WTC11 (cell line): ENCODE measurements around the gene MSI2. TPM values are rescaled to one million over a fixed set of nuclear protein-coding genes. Genes with fewer than 3 reads are reported as not detected.

ENCODE experiments used
- ATAC-seq: fragments of 200-7000 bp; cut with Tn5 transposase; 2 replicates; pipeline ENCODE4 v1.10.0; 2021; ENCODE audit warnings: mild to moderate bottlenecking, moderate library complexity
- CTCF ChIA-PET: fragments of 300-600 bp; sonication (Branson Sonifier 250); formaldehyde crosslinking; loops from one replicate; lab custom pipeline; 2021; ENCODE audit warnings: antibody characterized with exemption; lab: Charles Lee
- POLR2A ChIA-PET: fragments of 350-600 bp; sonication (Branson Sonifier 250); formaldehyde crosslinking; loops from one replicate; lab custom pipeline; 2021; ENCODE audit warnings: antibody characterized with exemption; lab: Charles Lee
- DNase-seq: peaks from one replicate; pipeline ENCODE4 v3.0.0; 2021; ENCODE audit warnings: low spot score
- H3K27ac Mint-ChIP-seq: 2 replicates; pipeline ENCODE4 v1.8.0; 2021; ENCODE audit warnings: mixed read lengths
- H3K27me3 Mint-ChIP-seq: 2 replicates; pipeline ENCODE4 v1.8.0; 2021; ENCODE audit warnings: low read depth, mild to moderate bottlenecking, moderate library complexity, mixed read lengths
- H3K36me3 Mint-ChIP-seq: 2 replicates; pipeline ENCODE4 v1.8.0; 2021; ENCODE audit warnings: mixed read lengths
- H3K4me1 Mint-ChIP-seq: 2 replicates; pipeline ENCODE4 v1.8.0; 2022; ENCODE audit warnings: mixed read lengths
- H3K4me3 Mint-ChIP-seq: 2 replicates; pipeline ENCODE4 v1.8.0; 2021; ENCODE audit warnings: mild to moderate bottlenecking, moderate library complexity, mixed read lengths
- H3K9me3 Mint-ChIP-seq: 2 replicates; pipeline ENCODE4 v1.8.0; 2021; ENCODE audit warnings: mixed read lengths
- EMX1 ChIP-seq: fragments of 250-450 bp; sonication (Bioruptor Pico); IDR thresholded peaks from 2 replicates; pipeline ENCODE4 v1.8.0; 2021; ENCODE audit warnings: mild to moderate bottlenecking
- GABPB1 ChIP-seq: sonication (generic); formaldehyde crosslinking; IDR thresholded peaks from 2 replicates; pipeline ENCODE4 v1.8.1; 2023; ENCODE audit warnings: mild to moderate bottlenecking, missing genetic modification reagents
- GRHL2 ChIP-seq: fragments of 250-450 bp; sonication (Bioruptor Pico); IDR thresholded peaks from 2 replicates; pipeline ENCODE4 v1.8.0; 2022; ENCODE audit warnings: mild to moderate bottlenecking, moderate library complexity; ENCODE audit not compliant: insufficient replicate concordance, severe bottlenecking
- JAZF1 ChIP-seq: fragments of 250-450 bp; sonication (Bioruptor Pico); IDR thresholded peaks from 2 replicates; pipeline ENCODE4 v1.9.0; 2021; ENCODE audit warnings: moderate library complexity, mild to moderate bottlenecking, inconsistent platforms
- MAX ChIP-seq: sonication (generic); formaldehyde crosslinking; IDR thresholded peaks from 2 replicates; pipeline ENCODE4 v1.8.0; 2022; ENCODE audit warnings: mild to moderate bottlenecking, missing genetic modification reagents
- NFYB ChIP-seq: sonication (generic); formaldehyde crosslinking; conservative IDR thresholded peaks from 2 replicates; pipeline ENCODE4 v1.8.0; 2022; ENCODE audit warnings: low read depth, missing genetic modification reagents
- SOX15 ChIP-seq: fragments of 250-450 bp; sonication (Bioruptor Pico); IDR thresholded peaks from 2 replicates; pipeline ENCODE4 v1.9.0; 2021; ENCODE audit warnings: mild to moderate bottlenecking
- STAT6 ChIP-seq: sonication (generic); formaldehyde crosslinking; conservative IDR thresholded peaks from 2 replicates; pipeline ENCODE4 v1.8.1; 2023; ENCODE audit warnings: mild to moderate bottlenecking, low read depth, missing genetic modification reagents, moderate library complexity
- TEAD1 ChIP-seq: sonication (generic); formaldehyde crosslinking; IDR thresholded peaks from 2 replicates; pipeline ENCODE4 v1.8.0; 2022; ENCODE audit warnings: mild to moderate bottlenecking, missing genetic modification reagents
- ZNF138 ChIP-seq: sonication (generic); formaldehyde crosslinking; conservative IDR thresholded peaks from 2 replicates; pipeline ENCODE4 v1.8.1; 2022; ENCODE audit warnings: mild to moderate bottlenecking, moderate library complexity, missing genetic modification reagents
- ZNF219 ChIP-seq: sonication (generic); formaldehyde crosslinking; IDR thresholded peaks from 2 replicates; pipeline ENCODE4 v1.8.0; 2023; ENCODE audit warnings: missing genetic modification reagents, mild to moderate bottlenecking, borderline replicate concordance
- ZNF317 ChIP-seq: sonication (generic); formaldehyde crosslinking; IDR thresholded peaks from 2 replicates; pipeline ENCODE4 v1.8.1; 2023; ENCODE audit warnings: low read depth, mild to moderate bottlenecking, moderate library complexity, missing genetic modification reagents, borderline replicate concordance
- ZNF512 ChIP-seq: sonication (generic); formaldehyde crosslinking; IDR thresholded peaks from 2 replicates; pipeline ENCODE4 v1.8.1; 2022; ENCODE audit warnings: missing genetic modification reagents, borderline replicate concordance
- ZNF532 ChIP-seq: fragments of 250-450 bp; sonication (Bioruptor Pico); IDR thresholded peaks from 2 replicates; pipeline ENCODE4 v1.9.0; 2021; ENCODE audit warnings: mild to moderate bottlenecking, borderline replicate concordance
- total RNA-seq: library from RNA; stranded (reverse); gene quantifications from 3 replicates; pipeline ENCODE4 v1.2.3, GENCODE V29; 2021
- TF ChIP-seq, protein P1 (sequence below): fragments of 250-450 bp; sonication (Bioruptor Pico); conservative IDR thresholded peaks from 2 replicates; pipeline ENCODE4 v1.9.0; 2021; ENCODE audit warnings: mild to moderate bottlenecking
- TF ChIP-seq, protein P2 (sequence below): sonication (generic); formaldehyde crosslinking; IDR thresholded peaks from 2 replicates; pipeline ENCODE4 v1.8.1; 2023; ENCODE audit warnings: mild to moderate bottlenecking, missing genetic modification reagents
- TF ChIP-seq, protein P3 (sequence below): sonication (generic); formaldehyde crosslinking; IDR thresholded peaks from 2 replicates; pipeline ENCODE4 v1.8.0; 2022; ENCODE audit warnings: missing genetic modification reagents

MSI2 gene
- total RNA-seq, 1 experiment from 2014 or later = 82.1 TPM

GRCh38 chr17:57486882-57487301 lies 230.6 kb downstream of the MSI2 start (continued):
- TF ChIP-seq MAX (CRISPR knock-in tag) (no peak), TEAD1 (CRISPR knock-in tag) (no peak)
- TF ChIP-seq, protein P1, sequence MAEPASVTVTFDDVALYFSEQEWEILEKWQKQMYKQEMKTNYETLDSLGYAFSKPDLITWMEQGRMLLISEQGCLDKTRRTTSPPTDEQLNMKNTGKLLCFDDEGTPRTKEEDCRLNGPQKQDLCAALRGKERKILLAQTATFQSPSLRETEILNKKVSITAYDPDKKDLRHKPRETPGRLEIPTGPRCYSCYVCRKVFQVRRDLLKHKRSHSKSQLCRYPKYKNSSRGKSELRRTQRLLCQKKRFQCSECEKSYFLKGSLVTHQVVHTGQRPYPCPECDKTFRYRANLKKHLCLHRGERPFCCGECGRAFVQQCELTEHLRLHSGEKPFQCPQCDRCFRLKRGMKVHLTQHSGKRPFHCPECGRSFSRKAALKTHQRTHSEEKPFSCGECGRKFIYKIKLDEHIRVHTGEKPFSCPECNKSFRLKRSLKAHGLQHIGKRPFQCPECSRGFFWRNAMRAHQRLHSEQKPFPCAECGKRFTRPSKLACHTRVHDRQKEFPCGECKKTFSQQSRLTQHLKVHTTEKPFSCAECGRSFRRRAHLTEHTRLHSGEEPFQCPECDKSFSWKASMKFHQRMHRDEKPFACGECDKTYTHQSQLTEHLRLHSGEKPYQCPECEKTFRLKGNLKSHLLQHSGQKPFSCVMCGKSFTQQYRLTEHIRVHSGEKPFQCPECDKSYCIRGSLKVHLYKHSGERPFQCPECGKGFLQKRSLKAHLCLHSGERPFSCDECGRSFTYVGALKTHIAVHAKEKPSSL (CRISPR knock-in tag) = no peak

DNA sequence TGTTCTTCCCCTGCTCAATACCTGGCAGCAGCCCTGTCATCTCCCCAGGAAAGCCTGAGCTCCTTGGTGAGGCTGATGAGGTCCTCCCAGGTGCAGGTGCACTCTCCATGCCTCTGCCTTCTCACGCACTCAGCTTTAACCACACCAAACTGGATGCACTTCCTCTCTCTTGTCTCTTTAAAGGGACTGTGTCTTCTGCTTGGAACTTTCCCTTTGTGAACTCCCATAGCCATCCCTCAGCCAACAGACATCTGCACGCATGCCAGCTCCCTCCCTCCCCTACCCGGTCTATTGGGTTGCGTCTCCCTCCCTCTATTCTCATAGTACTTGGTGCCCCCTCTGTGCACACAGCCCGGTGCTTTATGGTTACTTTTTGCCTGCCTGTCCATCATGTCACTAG lies 231.2 kb downstream of the MSI2 start:
- no peak for TF ChIP-seq GRHL2 (CRISPR knock-in tag)
- TF ChIP-seq ZNF512 (CRISPR knock-in tag) = no peak
- no peak for TF ChIP-seq NFYB (CRISPR knock-in tag)
- TF ChIP-seq, protein P2, sequence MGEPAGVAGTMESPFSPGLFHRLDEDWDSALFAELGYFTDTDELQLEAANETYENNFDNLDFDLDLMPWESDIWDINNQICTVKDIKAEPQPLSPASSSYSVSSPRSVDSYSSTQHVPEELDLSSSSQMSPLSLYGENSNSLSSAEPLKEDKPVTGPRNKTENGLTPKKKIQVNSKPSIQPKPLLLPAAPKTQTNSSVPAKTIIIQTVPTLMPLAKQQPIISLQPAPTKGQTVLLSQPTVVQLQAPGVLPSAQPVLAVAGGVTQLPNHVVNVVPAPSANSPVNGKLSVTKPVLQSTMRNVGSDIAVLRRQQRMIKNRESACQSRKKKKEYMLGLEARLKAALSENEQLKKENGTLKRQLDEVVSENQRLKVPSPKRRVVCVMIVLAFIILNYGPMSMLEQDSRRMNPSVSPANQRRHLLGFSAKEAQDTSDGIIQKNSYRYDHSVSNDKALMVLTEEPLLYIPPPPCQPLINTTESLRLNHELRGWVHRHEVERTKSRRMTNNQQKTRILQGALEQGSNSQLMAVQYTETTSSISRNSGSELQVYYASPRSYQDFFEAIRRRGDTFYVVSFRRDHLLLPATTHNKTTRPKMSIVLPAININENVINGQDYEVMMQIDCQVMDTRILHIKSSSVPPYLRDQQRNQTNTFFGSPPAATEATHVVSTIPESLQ (CRISPR knock-in tag) = no peak
- TF ChIP-seq, protein P3, sequence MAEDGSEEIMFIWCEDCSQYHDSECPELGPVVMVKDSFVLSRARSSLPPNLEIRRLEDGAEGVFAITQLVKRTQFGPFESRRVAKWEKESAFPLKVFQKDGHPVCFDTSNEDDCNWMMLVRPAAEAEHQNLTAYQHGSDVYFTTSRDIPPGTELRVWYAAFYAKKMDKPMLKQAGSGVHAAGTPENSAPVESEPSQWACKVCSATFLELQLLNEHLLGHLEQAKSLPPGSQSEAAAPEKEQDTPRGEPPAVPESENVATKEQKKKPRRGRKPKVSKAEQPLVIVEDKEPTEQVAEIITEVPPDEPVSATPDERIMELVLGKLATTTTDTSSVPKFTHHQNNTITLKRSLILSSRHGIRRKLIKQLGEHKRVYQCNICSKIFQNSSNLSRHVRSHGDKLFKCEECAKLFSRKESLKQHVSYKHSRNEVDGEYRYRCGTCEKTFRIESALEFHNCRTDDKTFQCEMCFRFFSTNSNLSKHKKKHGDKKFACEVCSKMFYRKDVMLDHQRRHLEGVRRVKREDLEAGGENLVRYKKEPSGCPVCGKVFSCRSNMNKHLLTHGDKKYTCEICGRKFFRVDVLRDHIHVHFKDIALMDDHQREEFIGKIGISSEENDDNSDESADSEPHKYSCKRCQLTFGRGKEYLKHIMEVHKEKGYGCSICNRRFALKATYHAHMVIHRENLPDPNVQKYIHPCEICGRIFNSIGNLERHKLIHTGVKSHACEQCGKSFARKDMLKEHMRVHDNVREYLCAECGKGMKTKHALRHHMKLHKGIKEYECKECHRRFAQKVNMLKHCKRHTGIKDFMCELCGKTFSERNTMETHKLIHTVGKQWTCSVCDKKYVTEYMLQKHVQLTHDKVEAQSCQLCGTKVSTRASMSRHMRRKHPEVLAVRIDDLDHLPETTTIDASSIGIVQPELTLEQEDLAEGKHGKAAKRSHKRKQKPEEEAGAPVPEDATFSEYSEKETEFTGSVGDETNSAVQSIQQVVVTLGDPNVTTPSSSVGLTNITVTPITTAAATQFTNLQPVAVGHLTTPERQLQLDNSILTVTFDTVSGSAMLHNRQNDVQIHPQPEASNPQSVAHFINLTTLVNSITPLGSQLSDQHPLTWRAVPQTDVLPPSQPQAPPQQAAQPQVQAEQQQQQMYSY (CRISPR knock-in tag) = no peak
- no peak for TF ChIP-seq ZNF219
- TF ChIP-seq STAT6 = no peak
- TF ChIP-seq EMX1 (CRISPR knock-in tag) = no peak
- TF ChIP-seq ZNF317 = no peak
- TF ChIP-seq ZNF138 = no peak
- TF ChIP-seq SOX15 = no peak
- no peak for TF ChIP-seq ZNF532 (CRISPR knock-in tag)
- no peak for TF ChIP-seq JAZF1
- no peak for TF ChIP-seq GABPB1
- Mint-ChIP-seq H3K4me3 (no peak overlapping the region), H3K9me3 (no peaks in the 10 kb centered on the region), H3K4me1 (peaks cover 43% of the 10 kb centered on the region), H3K27me3 (no peaks in the 10 kb centered on the region; the same call in 1 of the 2 replicates), H3K36me3 (no peaks in the 10 kb centered on the region), H3K27ac (no peak overlapping the region)
- DNase-seq = no peak
- no peak for ATAC-seq
- POLR2A ChIA-PET = interaction anchor here (1.3 kb wide), 1 partner anchor 14 kb away, joined by 4 read pairs; no protein-coding TSS in a partner anchor
- CTCF ChIA-PET = interaction anchor here (1.2 to 1.9 kb wide), 2 partner anchors 47 to 244 kb away, joined by 4 to 5 read pairs; no protein-coding TSS in a partner anchor
